Uterus (tissue), 4 donors: ENCODE results near the gene SPZ1. TPM values are rescaled to one million over a fixed set of nuclear protein-coding genes. Genes with fewer than 3 reads are reported as not detected.

Source experiments
- small RNA-seq: library from RNA; depleted of rRNA; stranded (forward); fragments of <200 nt; gene quantifications from one replicate; pipeline ENCODE3, GENCODE V24; 2016
- total RNA-seq, 4 donors: library from RNA; depleted of rRNA in 3 of 4; stranded (reverse); fragments of >200 nt in 3 of 4; gene quantifications; one replicate each; pipeline versions ENCODE4 v1.1.0 to v1.2.4, GENCODE V29; 2014 to 2023
- donor health status: DM: yes; HTN: yes; CAD: no.

The SPZ1 gene
- total RNA-seq, 4 donors from 2014 or later, result not detected

Small RNA genes within 50 kb of the gene (small RNA-seq; reads per million reads assigned to genes)
- gene AC026410.2 (not detected), gene RF00322 (not detected), gene RNU6-211P (not detected)

Other genes starting within 250 kb of the SPZ1 start
- gene SERINC5, start 64.0 kb upstream of the SPZ1 start, total RNA-seq, result 10 to 100 TPM in 3 of 4 donors, 1 to 10 TPM in 1; 9.5 to 54.5 (median 22.4) TPM
- 100 to 1,000 TPM in 1 of 4 donors, 10 to 100 TPM in 3; 13.3 to 119 (median 64.8) TPM for gene ZFYVE16, start 88.1 kb downstream of the SPZ1 start, total RNA-seq
- gene FAM151B, start 168.1 kb downstream of the SPZ1 start, total RNA-seq, result 10 to 100 TPM in 1 of 4 donors, 1 to 10 TPM in 2, under 1 TPM in 1; 0.26 to 17.6 (median 3.8) TPM